ENCODE measurements around the gene TRAK2.
"Not testable (repeated sequence)": the region's sequence is repeated elsewhere in the genome, so short reads cannot be mapped to it uniquely, and the experiment has no call there.

The TRAK2 gene, protein sequence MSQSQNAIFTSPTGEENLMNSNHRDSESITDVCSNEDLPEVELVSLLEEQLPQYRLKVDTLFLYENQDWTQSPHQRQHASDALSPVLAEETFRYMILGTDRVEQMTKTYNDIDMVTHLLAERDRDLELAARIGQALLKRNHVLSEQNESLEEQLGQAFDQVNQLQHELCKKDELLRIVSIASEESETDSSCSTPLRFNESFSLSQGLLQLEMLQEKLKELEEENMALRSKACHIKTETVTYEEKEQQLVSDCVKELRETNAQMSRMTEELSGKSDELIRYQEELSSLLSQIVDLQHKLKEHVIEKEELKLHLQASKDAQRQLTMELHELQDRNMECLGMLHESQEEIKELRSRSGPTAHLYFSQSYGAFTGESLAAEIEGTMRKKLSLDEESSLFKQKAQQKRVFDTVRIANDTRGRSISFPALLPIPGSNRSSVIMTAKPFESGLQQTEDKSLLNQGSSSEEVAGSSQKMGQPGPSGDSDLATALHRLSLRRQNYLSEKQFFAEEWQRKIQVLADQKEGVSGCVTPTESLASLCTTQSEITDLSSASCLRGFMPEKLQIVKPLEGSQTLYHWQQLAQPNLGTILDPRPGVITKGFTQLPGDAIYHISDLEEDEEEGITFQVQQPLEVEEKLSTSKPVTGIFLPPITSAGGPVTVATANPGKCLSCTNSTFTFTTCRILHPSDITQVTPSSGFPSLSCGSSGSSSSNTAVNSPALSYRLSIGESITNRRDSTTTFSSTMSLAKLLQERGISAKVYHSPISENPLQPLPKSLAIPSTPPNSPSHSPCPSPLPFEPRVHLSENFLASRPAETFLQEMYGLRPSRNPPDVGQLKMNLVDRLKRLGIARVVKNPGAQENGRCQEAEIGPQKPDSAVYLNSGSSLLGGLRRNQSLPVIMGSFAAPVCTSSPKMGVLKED

DNA sequence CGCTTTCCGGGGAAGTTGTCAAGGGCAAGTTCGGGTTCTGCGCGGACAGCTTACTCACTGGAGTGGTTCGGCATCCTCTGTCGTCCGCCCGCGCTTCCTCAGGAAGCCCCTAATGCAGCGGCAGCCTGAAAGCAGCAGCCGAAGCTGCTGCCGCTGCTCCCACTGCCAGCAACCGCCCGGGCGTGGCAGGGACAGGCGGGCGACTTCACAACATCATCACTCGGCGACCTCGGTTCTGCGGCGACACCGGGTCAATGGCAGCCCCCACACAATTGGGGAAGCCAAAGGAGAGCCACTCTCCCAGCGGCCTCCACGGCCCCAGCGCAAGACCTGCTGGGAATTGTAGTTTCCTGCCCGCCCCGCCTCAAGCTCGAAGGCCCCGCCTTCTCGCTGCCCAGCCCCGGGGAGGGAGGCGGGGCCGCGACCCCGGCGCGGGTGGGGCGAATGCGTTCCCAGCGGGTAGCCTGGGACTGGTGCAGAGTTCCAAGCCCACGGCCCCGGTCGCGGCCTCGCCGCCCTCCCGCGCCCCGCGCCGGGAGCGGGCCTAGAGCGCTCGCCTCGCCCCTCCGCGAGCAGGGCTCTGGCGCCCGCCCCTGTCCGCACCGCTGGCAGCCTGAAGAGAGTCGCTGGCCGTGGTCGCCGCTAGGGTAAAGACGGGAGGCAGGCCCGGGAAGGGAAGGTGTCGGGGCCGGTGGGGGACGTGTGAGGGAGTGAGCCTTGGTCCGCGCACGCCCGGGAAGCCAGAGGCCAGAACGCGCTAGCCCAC, at the start of gene TRAK2, which contains the start of gene STRADB:
TSS of gene TRAK2 (minus strand) at position 167 of the 766 bp plus-strand sequence. CDS start 30,951 bp downstream, outside the sequence.
TSS of gene STRADB (plus strand) at position 449 of the 766 bp plus-strand sequence. CDS start 3,101 bp downstream, outside the sequence.
- FAIRE-seq (peak; percentile 97), DNase-seq (ENCODE audit: insufficient read length, low spot score) (peak; percentile 93)

GRCh38 chr2:201500534-201500933, 49.3 kb upstream of the TRAK2 start:
- no peak for DNase-seq (ENCODE audit: insufficient read length, low spot score)
- no peak for FAIRE-seq

DNA sequence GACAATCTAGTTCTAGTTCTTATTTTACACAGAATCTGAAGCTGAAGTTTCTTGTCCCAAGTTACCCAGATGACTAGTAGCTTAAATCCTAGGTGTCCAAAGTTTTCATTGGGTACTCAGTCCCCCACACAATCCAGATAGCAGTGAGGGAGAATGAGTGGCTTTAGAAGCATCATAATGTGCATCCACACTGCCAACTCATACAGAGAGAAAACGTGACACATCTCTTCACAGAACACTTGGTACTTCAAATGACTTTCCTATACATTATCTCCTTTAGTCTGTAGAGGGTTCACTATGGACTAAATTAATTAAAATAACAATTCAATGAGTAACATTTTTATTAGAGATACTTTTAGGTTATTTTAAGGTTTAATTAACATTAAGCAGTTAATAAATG, 45.5 kb upstream of the TRAK2 start:
- DNase-seq (ENCODE audit: insufficient read length, low spot score) (no peak), FAIRE-seq (no peak)

- FAIRE-seq (no peak), DNase-seq (ENCODE audit: insufficient read length, low spot score) (no peak)
These were observed 39.0 kb upstream of the TRAK2 start for GRCh38 chr2:201490291-201490690.

GRCh38 chr2:201484805-201485204, 33.5 kb upstream of the TRAK2 start:
- no peak for DNase-seq (ENCODE audit: insufficient read length, low spot score)
- no peak for FAIRE-seq

DNA sequence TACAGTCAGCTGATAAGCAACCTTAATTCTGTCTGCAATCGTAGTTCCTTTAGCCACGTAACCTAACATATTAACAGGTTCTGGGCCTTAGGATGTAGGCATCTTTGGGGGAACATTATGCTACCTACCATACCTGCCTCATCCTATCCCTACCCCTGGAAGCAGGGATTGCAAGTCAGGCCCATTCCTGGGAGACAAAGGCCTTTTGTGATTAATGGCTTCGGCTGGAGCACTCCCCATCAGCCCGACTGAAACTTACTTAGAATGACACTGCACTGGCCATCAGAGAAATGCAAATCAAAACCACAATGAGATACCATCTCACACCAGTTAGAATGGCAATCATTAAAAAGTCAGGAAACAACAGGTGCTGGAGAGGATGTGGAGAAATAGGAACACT, 32.5 kb upstream of the TRAK2 start:
- not testable (repeated sequence) for DNase-seq (ENCODE audit: insufficient read length, low spot score); FAIRE-seq

- no peak for DNase-seq (ENCODE audit: insufficient read length, low spot score)
- FAIRE-seq = no peak
These were observed 32.1 kb upstream of the TRAK2 start for GRCh38 chr2:201483342-201483741.

GRCh38 chr2:201482543-201482942, 31.3 kb upstream of the TRAK2 start:
- no peak for FAIRE-seq

GRCh38 chr2:201472411-201472810, 21.2 kb upstream of the TRAK2 start:
- no peak for DNase-seq (ENCODE audit: insufficient read length, low spot score)
- FAIRE-seq = no peak

More at GRCh38 chr2:201482543-201482942, 31.3 kb upstream of the TRAK2 start:
- no peak for DNase-seq (ENCODE audit: insufficient read length, low spot score)

GRCh38 chr2:201471732-201472393, 20.6 kb upstream of the TRAK2 start:
- no peak for FAIRE-seq
- DNase-seq (ENCODE audit: insufficient read length, low spot score) = no peak

DNA sequence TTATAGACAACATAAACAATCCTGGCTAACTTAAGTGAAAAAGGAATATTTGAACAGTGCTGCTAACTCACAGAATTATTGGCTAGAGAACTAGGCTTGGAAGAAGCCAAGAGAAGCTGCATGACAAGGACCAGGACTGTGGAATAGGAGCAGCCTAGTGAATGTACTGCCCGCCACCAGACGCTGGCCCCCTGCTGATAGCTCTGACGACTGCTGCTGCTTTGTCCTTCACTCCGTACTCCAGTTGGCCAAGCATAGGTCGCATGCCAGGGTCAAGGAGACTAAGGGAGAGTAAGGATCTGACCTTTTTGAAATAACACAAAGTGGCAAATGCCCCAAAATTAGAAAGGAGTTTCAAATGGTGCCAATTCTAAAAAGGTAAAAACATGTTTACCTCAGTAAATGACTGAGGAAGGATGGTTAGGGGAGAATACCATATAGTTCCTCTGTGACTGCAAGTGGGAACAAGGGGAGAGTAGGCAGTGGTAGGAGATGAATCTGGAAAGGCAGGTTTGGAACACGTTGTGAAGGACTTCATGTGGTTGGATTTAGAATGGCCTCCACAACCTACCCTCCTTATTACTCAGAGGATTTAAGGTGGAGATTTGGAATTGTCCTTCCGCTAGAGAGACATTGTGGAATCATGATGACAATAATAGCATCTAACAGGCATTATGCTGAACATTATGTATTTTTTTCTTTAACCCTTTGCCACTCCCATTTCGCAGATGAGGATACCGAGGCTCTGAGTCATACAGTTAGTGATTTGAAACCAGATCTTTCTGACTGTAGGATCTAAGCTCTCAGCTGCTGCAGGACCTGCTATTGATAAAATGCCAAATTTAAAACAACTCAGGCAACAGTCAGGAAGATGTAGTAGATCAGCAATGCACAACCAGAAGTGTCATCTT, 19.8 kb upstream of the TRAK2 start:
- DNase-seq (ENCODE audit: insufficient read length, low spot score) (no peak), FAIRE-seq (no peak)

- no peak for FAIRE-seq
- no peak for DNase-seq (ENCODE audit: insufficient read length, low spot score)
These were observed 16.4 kb upstream of the TRAK2 start for GRCh38 chr2:201467666-201468065.

- DNase-seq (ENCODE audit: insufficient read length, low spot score) (no peak), FAIRE-seq (no peak)
These were observed 14.9 kb upstream of the TRAK2 start for GRCh38 chr2:201466050-201466675.

DNA sequence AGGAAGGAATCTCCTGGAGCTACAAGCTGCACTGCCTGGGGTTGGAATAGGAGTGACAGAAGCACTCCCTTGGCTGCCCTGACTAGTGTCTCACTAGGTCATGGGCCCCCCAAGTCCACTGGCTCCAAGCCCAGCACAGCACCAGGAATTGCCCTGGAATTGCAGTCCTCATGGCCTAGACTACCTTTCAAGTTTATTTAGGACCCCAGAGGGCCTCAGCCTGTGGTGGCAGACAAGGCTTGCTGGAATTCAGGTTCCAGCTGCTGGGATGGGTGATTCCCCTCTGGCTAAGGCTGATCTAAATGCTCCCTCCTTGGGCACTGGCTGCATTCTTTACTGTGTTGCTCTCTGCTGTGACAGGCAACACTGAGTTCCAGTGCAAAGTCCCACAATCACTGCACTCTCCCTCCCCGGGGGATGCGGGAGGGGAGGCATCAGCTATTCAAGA, 14.3 kb upstream of the TRAK2 start:
- FAIRE-seq = no peak
- no peak for DNase-seq (ENCODE audit: insufficient read length, low spot score)

- FAIRE-seq = no peak
- no peak for DNase-seq (ENCODE audit: insufficient read length, low spot score)
These were observed 13.3 kb upstream of the TRAK2 start for GRCh38 chr2:201464547-201464946.

DNA sequence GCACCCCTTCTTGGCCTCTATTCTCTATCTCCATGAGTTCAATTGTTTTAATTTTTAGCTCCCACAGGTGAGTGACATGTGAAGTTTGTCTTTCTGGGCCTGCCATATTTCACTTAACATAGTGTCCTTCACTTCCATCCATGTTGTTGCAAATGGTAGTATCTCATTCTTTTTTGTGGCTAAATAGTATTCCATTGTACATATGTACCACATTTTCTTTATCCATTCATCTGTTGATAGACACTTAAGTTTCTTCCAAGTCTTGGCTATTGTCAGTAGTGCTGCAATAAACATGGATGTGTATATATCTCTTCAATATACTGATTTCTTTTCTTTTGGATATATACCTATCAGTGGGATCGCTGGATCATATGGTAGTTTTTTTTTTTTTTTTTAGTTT, 9.3 kb upstream of the TRAK2 start:
- DNase-seq (ENCODE audit: insufficient read length, low spot score) (no peak), FAIRE-seq (no peak)

GRCh38 chr2:201458381-201458780, 7.1 kb upstream of the TRAK2 start:
- DNase-seq (ENCODE audit: insufficient read length, low spot score) (no peak), FAIRE-seq (no peak)

DNA sequence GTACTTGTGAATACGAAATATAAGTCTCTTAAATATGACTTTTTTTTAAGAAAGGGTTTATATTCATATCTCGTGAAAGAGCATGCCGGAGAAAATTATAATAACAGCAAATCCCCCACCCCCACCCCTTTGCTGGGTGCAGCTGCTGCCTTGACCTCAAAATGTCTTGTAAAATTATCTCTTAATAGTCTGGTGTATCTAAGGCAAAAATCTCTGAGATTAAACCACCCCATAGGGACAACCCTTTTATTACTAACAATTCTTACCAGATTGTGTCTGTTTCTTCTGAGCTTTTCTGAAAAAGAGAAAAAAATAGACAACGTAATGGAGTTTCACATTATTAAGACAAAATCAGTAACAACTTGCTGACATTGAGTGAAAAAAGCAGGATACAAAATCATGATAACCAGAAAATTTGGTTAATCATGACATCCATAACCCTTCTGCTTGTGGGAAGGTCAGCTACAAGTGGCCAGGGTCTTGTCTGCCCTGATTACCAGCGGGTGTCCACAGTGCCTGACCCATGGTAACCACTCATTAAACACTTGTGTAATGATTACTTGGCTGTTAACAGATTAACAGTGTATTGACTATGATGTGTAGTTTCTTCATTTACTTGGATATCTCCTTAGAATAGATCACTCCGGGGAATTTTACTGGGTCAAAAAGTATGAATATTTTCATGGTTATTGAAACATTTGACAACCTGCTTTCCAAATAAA, 1.8 kb upstream of the TRAK2 start:
- DNase-seq (ENCODE audit: insufficient read length, low spot score) (no peak), FAIRE-seq (peak; percentile 11)

Data from GM19239 (cell line).